Lung (tissue), 12 donors: ENCODE data around the gene RASSF8. TPM values are rescaled to one million over a fixed set of nuclear protein-coding genes. Genes with fewer than 3 reads are reported as not detected.

ENCODE experiments used
- ATAC-seq: fragments of 200-7000 bp; cut with Tn5 transposase; one replicate; pipeline ENCODE4 v1.9.1; 2020; ENCODE audit warnings: moderate number of reproducible peaks; ENCODE audit not compliant: insufficient read depth, low FRiP score
- DNase-seq, 3 donors: peaks; one replicate each; pipeline ENCODE4 v3.0.0-alpha.2; 2013 to 2017
- H3K27ac ChIP-seq, 2 donors: one replicate each; pipeline ENCODE4 v1.5.1; 2013; ENCODE audit warnings: mild to moderate bottlenecking in 2 of 2, moderate library complexity in 2 of 2, control low read depth in 1 of 2, inconsistent platforms in 1 of 2, low read depth in 1 of 2, low read length in 1 of 2
- H3K27me3 ChIP-seq, 3 donors: one replicate each; pipeline ENCODE4 v1.5.1; 2013; ENCODE audit warnings: low read length in 2 of 3; ENCODE audit not compliant: control insufficient read depth in 3 of 3, insufficient read depth in 3 of 3
- H3K36me3 ChIP-seq, 4 donors: one replicate each; pipeline ENCODE4 v1.5.1; 2013; ENCODE audit warnings: low read length in 4 of 4, mild to moderate bottlenecking in 1 of 4, moderate library complexity in 1 of 4; ENCODE audit not compliant: control insufficient read depth in 4 of 4, insufficient read depth in 4 of 4
- H3K4me1 ChIP-seq, 5 donors: one replicate each; pipeline ENCODE4 v1.5.1; 2013; ENCODE audit warnings: low read length in 5 of 5, mild to moderate bottlenecking in 2 of 5, moderate library complexity in 1 of 5; ENCODE audit not compliant: control insufficient read depth in 5 of 5, insufficient read depth in 5 of 5
- H3K4me3 ChIP-seq: one replicate; pipeline ENCODE4 v1.5.1; 2013; ENCODE audit warnings: mild to moderate bottlenecking, control low read depth, moderate library complexity
- H3K9ac ChIP-seq, 2 donors: one replicate each; pipeline ENCODE4 v1.5.1; 2013; ENCODE audit warnings: low read length in 2 of 2, control low read depth in 1 of 2; ENCODE audit not compliant: insufficient read depth in 1 of 2
- H3K9me3 ChIP-seq, 4 donors: one replicate each; pipeline ENCODE4 v1.5.1; 2013; ENCODE audit warnings: low read length in 3 of 4, mild to moderate bottlenecking in 1 of 4, moderate library complexity in 1 of 4; ENCODE audit not compliant: control insufficient read depth in 4 of 4, insufficient read depth in 3 of 4
- CTCF ChIP-seq: IDR thresholded peaks from 2 replicates; pipeline ENCODE4 v1.5.1; 2012; ENCODE audit warnings: mild to moderate bottlenecking; ENCODE audit errors: control extremely low read depth, extremely low read depth
- WGBS, 2 donors: extraction: QIAGEN DNeasy Blood & Tissue Kit; methylation state at CpG; one replicate each; pipeline ENCODE4 v1.1.7; 2013; 5-methylcytosine and 5-hydroxymethylcytosine counted together
- polyA plus RNA-seq, 2 donors: library from polyadenylated mRNA; stranded (reverse); fragments of 200-250 nt; gene quantifications; one replicate each; pipeline ENCODE4 v1.2.1, GENCODE V29; 2013
- total RNA-seq, 2 donors: library from RNA; depleted of rRNA in 1 of 2; stranded (reverse); fragments of >200 nt in 1 of 2; gene quantifications; one replicate each; pipeline ENCODE4 v1.2.1, GENCODE V29; 2014 to 2021
- donor health status: control.
- donor health status: control.
- donor health status: Bipolar disorder and iron deficiency.
- donor health status: healthy.
- donor health status: DM: yes; HTN: yes; CAD: no.

RASSF8 gene
- total and polyA plus RNA-seq, 4 donors = 9.0 to 68.4 (median 28.2) TPM

DNA sequence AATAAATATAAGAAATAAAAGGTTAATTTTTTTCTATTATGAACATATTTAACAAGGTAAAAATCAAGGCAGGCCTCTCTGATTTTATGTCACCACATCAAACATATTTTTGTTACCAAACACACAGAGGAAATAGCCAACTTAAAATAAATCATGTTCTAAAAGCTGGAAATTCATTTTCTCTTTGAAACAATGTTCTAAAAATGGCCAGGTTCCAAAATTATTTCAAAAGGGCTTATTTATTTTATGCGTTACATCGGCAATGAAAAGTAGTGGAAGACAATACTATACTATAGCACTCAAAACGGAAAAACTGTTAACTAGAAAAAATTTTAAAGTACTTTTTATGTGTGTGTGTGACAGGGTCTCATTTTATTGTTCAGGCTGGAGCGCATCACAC, 24.0 kb upstream of the RASSF8 start:
- DNase-seq = peak in 2 of 3 donors; percentile 27 to 53
- no peak for ATAC-seq

GRCh38 chr12:25935355-25936144, 22.9 kb upstream of the RASSF8 start:
- Histone ChIP-seq H3K27me3 (no peaks in the 10 kb centered on the region), H3K4me1 (peaks cover 0 to 13% (median 0%) of the 10 kb centered on the region in 5 donors), H3K27ac (no peak overlapping the region), H3K9ac (no peak overlapping the region), H3K4me3 (no peak overlapping the region), H3K36me3 (no peaks in the 10 kb centered on the region), H3K9me3 (no peaks in the 10 kb centered on the region)
- 89 to 91% methylated on average over 9 of the region's 9 CpGs for WGBS, 2 donors
- DNase-seq (no peak), ATAC-seq (no peak)
- TF ChIP-seq CTCF = no peak

More for the DNA sequence above, 24.0 kb upstream of the RASSF8 start:
- Histone ChIP-seq H3K27ac (no peak overlapping the region), H3K27me3 (no peaks in the 10 kb centered on the region), H3K4me1 (peaks cover 0 to 13% (median 0%) of the 10 kb centered on the region in 5 donors), H3K9me3 (no peaks in the 10 kb centered on the region), H3K4me3 (no peak overlapping the region), H3K36me3 (no peaks in the 10 kb centered on the region), H3K9ac (no peak overlapping the region)
- no peak for TF ChIP-seq CTCF
- WGBS, 2 donors = 67 to 74% methylated on average over 4 of the region's 4 CpGs

- H3K36me3 ChIP-seq = no peaks in the 10 kb centered on the region
- no peak overlapping the region for H3K4me3 ChIP-seq
- H3K9me3 ChIP-seq = no peaks in the 10 kb centered on the region
- no peak overlapping the region for H3K27ac ChIP-seq
- no peak overlapping the region for H3K9ac ChIP-seq
- no peak for TF ChIP-seq CTCF
- DNase-seq = peak in 2 of 3 donors; percentile 31 to 49
- peaks cover 0 to 13% (median 0%) of the 10 kb centered on the region in 5 donors for H3K4me1 ChIP-seq
- no peaks in the 10 kb centered on the region for H3K27me3 ChIP-seq
- ATAC-seq = no peak
These were observed 21.4 kb upstream of the RASSF8 start for GRCh38 chr12:25937096-25937495.
